Hypothalamus (tissue), 51 donors: ENCODE data around the gene COL2A1.

Experiments used
- DNase-seq, 51 donors: peaks; one replicate each; lab custom pipeline; 2025; lab: John Stamatoyannopoulos, UW

Gene COL2A1

DNA sequence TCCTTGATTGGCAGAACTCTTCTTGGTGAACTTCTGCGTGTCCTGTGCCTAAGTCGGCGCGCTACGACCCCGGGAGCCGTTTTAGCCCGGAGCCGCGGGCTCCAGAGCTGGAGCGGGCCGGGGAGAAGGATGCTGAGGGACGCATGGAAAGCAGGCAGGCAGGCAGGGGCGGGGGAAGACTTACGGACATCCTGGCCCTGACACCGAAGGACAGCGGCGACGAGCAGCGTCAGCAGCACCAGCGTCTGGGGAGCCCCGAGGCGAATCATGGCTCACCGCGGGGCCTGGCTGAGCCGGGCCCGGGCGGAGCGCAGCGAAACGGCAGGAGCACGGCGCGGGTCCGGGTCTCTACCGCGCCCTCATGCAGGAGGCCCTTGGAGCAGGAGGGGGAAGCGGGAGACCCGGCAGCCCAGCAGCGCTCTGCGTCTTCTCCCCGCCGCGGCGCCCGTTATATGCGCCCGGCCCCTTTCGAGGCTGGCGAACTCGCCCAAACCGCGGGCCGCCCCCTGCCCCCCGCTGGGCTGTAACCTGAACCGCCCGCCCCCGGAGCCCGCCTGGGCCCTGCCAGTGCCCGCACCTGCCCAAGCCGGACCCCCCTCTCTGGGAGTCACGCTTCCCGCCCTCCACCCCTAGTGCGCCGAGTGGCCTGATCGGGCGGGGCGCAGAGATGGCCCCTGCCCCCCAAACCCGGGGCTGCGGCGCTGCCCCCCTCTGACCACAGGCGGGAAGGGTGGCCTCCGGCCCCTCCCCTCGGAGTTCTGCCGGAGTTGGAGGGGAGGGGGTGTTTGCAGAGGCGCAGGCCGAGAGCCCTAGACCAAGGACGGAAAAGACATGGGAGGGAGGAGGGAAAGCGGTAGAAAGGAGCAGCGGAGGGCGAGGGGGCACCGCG is at the start of gene COL2A1:
Gene COL2A1, minus strand, starts transcription at position 424 of the 889 bp plus-strand sequence. Its CDS starts 155 bp downstream, at position 269.
- no peak for DNase-seq

DNA sequence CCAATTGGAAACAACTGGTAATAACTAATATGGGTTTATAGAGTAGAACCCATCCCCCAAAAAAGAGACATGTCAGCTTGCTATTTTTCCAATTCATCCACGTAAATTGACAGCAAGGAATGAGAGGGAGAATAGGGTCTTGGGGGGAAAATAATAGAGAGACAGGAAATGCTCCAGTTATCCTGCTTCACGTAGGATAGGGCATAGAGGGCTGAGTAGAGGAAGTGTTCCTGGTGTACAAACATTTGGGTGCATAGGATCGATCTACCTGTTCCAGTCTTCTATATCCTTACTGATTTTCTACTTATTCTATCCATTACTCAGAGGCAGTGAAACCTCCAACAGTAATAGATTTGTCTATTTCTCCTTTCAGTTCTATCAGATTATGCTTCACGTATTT is 49.6 kb upstream of the COL2A1 start:
- DNase-seq: no peak

DNA sequence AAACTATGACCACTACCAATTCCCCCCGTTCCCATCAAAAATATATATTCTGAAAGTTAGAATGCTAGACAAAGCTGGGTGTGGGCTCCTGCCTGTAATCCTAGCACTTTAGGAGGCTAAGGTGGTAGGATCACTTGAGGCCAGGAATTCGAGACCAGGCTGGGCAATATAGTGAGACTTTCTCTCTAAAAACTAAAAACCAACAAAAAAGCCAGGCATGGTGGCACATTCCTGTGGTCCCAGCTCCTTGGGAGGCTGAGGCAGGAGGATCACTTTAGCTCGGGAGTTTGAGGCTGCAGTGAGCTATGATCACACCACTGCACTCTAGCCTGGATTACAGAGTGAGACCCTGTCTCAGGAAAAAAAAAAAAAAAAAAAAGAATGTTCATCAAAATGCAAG is 48.8 kb upstream of the COL2A1 start:
- DNase-seq: no peak

DNA sequence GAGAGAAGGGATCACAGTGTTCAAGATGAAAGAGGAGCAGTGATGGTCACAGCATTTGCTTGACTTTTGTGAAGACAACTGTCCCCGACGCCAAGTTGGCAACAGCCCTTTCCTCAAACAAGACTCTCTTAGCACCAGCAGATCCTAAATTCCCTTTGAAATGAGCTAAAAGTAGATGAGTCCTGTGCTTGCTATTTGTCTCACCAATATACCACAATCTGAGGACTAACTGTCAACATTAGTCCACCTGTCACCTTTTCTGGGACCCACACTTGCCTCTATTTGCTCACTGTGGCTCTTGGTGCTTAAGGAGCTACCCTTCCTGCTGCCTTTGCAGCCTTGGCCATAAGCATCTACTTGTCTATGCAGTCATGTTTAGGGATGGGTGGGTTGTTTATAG is 47.4 kb upstream of the COL2A1 start:
- no peak for DNase-seq

DNA sequence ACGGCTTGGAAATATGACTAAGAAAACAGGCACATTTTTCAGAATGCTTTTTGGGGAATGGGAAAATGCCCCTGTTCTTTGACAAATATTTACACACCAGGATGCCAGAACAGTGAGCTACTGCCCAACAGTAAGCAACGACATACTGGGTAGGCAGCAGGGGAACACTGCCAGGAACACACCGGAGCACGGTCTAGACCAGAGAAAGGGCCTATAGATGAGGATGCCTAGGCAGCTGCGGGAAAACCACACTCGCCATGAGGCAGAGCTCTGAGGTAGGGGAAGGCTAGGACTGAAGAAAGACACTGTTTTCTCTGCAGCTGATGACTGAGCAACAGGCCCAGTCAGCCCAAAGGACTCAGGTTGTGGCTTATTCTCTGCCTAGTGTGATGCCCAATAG is 45.9 kb upstream of the COL2A1 start:
- DNase-seq: no peak

DNA sequence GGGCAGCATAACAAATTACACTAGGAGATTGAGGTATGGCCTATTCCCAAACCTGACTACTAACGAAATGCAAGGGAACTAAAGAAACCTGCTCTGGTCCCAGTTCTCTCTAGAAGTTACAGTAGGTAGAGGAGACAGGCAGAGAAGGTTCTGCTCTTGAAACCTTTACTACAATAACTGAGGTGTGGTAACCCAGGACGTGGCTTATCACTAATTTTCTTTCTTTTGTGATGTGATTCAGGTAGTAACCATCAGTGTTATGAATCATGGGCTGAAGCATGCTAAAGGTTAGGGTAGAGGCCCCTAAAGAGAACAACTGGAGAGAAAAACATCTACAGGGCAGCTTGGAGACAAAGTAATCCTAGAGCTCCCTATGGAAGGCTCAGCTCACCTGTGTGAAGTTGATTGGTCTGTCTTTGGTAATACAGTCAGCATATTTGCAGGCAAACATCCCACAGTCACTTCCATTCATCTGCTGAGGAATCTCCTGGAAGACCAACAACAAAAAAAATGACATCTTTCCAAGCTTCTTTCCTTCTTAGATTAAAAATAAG is 41.8 kb upstream of the COL2A1 start:
- no peak for DNase-seq

DNA sequence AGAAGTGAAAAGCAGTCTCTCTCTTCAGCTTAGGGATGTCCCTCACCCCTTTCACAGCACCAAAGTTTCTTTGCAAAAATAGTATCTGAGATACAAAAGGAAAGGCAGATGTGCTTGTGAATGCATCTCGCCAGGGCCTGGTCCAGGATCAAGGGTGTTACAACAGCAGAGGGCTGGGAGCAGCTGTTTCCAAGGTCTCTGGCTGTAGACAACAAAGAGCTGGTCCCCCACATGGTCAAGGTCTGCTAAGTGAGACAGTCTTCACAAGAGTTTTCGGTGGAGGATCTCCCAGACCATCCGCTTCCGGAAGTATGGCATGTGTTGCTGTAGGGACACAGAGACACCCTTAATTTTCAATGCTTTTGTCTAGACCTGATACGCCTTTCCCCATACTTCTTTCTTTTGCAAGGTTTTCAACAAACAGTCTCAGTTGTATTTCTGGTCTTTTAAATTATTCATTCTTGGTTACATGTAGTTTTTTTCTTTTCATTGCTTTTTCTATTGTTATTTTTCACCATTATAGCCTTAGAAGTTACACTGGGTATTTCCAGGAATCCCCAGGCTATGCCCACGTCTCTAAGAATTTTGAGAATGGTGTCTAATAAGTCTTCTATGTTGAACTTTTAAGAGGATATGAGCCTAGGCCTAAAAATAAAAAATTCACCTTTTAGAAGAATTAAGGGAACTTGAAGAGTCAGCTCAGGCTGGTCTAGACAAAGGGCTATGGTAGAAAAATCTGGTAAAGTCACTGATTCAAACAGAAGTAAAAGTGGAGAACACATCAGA is 41.0 kb upstream of the COL2A1 start:
- no peak for DNase-seq

DNA sequence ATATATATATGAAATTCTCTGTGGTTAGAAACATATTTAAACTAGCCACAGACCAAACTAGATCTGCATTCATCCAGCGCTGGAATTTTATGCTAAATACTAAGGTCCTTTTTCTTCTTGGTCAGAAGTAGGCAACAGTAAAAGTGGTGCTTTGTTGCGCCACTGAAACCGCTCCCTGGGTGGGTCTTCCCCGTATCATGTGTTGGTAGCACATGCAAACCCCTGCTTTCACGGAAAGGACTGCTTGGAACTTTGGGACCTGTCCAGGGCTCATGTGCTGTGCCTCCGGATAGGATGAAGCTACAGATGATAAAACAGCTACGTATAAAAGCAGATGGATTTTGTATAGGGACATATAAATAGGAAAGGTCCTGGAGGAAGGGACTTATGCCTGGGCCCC is 40.1 kb upstream of the COL2A1 start:
- no peak for DNase-seq

DNA sequence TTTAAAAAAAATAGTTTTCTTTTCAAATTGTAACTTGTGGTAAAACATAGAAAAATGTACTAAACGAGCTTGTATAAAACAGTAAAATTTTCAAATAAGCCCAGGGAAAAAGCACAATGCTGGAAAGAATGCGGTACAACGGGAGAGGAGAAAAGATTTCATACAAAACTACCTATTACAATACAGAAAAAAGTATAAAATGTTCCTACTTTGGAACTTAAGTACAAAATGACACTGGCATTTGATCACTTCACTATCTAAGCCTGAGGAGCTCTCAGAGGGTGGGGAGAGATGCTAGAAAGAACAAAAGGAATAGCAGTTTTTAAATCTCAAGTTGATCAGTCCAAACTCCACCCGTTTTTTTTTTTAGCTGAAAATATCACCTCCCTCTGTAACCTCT is 39.5 kb upstream of the COL2A1 start:
- DNase-seq: no peak

DNA sequence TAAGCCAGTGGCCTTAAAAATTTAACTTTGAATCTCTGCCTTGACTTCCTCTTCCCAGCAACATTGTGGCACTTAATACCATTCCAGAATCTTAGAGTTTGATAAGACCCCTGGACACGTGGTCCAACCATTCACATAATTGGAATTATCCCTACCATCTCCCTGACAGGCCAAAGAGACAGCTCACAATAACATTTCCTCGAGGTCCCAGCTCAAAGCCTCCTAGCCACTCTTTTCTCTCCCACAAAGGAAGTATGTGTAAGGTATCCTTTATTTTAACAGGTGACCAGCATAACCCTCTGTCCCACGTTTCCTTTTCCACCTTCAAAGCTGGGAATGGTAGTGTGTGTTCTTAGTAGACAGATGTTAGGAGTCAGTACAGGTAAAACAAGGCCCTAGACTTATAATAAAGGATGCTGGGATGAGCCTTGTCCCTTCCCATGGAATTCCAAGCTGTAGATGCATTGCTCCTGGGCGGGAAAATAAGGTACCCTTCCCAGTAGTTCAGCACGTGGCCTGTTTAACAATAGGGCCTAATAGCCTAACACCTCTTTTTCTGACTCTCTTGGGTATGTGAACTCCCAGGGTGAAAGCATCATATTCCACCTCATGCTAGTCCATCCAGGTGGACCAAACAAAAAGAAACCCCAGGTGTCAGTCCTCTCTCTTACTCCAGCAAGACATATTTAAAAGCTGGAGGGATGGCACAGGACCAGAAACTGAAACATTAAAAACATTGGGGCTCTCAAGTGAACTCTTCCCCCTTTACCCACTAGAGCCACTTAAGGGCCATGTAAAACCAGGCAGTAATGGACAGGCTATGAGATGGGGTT is 37.5 kb upstream of the COL2A1 start:
- DNase-seq: no peak

DNA sequence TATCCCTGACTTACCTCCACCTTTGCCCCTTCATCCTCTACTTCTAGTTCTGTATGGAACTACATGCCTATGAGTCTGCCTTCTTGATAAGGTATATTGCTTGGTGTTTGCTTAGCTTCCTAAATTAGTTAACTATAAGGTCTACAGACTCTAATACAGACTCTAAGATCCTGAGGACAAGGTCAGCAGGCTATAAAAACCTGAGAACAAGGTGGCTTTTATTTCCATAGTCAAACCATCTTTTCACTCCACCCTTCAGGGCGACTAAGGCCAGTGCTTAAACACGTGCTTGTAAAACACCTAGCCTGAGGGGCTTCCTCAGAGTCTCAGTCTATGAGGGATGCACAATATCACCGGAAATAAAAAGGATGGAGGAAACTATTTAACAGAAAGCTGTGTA is 36.1 kb upstream of the COL2A1 start:
- DNase-seq: no peak

DNA sequence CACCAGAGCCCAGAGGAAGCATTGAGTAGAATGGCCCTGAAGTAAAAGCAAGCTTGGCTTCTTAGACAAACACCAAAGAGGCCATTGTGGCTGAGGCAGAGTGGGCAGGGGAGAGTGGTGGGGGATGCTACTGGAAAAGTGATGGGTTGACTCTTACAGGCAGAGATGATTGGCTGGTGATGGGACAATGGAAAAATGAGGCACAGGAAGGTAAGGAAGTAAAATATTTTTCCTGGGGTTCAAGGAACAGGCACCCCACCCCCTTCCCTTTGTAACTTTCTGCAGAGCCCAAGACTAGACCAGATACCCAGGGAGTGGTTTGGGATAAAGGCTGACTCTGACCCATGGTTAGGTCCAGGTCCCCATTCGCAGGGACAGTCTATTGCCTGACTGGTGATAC is 34.9 kb upstream of the COL2A1 start:
- DNase-seq: no peak

DNA sequence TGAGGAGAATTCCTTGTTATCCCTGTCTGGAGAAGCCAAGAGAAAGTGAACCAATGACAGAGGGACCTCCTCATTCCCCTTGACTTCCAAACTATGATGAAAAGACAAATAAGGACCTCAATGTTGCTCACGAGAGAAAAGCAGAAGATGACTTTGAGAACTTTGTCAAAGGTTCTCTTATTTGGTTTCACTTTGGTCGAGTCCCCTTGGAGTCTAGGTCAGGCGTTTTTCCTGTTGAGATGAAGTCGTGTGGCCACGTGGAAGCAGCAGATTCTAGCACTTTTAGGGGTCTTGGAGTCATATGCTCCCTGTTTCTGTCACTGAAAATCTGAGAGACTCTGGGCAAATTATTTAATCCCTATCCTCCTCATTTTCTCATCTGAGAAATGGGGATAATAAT is 33.8 kb upstream of the COL2A1 start:
- peak in 1 of 51 donors; percentile 3 for DNase-seq

DNA sequence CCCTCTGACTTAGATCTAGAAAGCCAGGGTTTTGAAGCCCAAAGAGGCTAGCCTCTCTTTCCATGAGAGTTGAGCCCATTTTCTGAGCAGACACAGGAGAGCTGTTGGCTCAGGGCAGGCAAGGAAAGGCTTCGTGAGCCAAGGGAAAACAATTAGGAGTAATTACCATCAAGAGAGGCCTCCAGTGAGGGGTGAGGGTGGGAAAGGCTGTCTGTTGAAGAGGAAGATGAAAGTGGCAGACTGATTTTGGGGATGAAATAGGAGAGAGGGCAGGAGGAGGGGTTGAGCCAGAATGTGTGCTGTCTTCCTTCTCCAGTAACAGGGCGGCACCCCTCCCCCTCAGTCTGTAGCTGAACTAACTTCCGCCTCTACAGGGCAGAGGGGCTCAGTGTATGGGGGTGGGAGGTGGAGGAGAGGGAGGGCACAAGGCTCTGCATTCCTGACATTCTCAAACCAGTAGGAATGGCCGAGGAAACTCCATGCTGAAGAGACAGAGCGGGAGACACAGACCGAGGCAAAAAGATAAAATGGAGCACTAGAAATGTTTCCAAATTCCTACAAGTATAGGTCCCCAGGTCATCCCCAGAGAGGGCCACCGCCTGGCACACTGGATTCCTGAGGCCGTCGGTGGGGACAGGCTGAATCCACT is 33.1 kb upstream of the COL2A1 start:
- peak in 1 of 51 donors; percentile 2 for DNase-seq

DNA sequence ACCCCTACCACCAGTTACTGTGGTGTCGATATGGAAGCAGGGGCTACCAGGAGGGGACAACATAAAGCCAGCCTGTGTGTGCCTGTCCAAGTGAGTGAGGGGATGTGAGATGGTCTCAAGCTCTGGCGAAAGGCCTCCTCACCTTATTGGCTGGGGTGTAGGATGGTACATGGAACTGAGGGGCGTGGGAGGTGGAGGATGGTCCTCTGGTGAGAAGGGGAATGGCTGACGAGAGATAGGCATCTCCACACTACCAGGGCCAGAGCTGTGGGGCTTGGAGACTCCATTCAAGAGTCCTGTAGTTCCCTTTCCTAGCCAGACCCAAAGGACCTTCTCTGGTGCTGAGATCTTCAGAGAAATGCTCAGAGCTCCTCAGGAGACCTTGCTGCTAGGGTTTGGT is 32.5 kb upstream of the COL2A1 start:
- no peak for DNase-seq

DNA sequence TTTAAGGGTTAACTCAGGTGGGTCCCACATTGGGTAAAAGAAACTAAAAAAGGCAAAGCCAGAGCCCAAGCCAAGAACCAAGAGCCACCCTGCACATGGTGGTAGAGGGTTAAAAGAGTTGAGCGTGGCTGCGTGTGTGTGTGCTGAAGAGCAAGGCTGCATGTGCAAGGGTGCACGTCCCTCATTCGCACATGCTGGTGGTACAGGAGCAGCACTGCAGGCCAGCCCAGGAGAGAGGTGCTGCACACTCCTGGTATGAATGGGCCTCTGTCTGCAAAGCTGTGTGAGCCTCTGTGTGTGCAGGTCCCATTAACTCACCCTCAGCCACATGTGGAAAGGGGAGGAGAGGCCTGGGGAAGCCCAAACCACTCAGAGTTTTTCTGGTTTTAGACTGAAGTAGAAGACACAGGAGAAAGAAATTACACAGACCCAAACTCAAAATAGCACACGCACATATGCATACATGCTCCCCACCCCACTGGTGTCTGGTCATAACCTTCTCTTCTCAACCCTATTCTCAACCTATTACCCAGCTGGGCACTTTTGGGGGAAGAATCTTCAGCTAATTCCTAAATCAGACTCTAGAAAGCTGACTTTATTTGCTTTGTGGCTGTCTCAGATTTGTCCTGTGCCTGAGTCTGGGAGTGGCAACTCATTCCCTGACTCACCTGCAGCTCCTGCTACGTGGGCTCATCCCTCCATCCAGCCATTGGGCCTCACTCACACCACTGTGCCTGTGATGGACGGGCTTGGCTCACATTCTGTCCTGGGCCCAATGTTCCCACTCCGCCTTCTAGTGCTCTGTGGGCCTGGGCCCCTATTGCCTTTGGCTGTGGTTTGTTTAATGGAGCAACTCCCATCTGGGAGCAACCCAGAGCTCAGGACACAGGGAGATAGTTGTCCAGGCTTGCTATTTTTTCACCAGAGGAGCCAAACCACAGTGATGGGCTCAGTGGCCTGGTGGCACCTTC is 30.8 kb upstream of the COL2A1 start:
- no peak for DNase-seq

DNA sequence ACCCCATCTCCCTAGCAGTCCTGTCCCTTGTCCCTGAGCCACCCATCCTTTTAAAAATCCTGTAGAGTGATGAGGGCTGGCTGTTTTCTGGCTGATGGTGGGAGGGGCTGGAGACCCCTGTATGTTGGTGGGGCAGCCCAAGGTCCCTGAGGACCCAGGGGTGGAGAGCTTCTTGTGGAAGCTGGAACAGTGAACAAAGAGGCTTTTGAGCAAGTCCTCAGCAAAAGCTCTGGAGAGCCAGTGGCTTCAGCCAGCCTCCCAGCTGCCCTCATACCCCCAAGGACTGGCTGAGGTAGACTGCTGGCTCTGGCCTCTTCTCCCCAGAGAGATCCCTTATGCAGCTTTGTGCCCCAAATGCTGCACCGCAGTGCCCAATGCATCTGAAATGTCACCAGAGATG is 29.2 kb upstream of the COL2A1 start:
- no peak for DNase-seq

DNA sequence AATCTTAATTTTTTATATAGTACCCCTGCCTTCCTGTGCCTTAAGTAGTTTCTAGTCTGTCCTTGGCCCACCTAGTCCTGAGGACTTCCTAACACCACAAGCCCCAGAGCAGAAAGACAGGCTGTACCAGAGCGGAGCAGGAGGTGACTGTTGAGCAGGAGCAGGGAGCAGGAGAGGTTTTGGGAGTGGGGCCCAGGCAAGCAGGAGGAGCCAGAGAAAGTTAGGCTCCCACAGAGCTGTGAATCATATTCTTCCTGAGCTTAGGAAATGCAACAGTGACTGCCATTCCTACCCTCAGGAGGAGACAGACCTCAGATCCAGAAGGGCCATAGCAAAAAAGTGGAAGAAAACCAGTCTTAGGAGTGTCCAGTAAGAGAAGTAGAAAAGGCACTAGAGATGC is 28.3 kb upstream of the COL2A1 start:
- DNase-seq: no peak
